Smooth muscle cell (in vitro differentiated cells): ENCODE results near the gene MAPKBP1. TPM values are rescaled to one million over a fixed set of nuclear protein-coding genes. Genes with fewer than 3 reads are reported as not detected.

Experiments
- DNase-seq: peaks from one replicate; lab custom pipeline; 2025; ENCODE audit not compliant: unreplicated experiment; lab: John Stamatoyannopoulos, UW
- H2AFZ ChIP-seq: fragments of 200-600 bp; sonication (generic); 2 replicates; pipeline ENCODE4 v1.6.0; 2016; ENCODE audit warnings: antibody characterized with exemption, low read depth, mild to moderate bottlenecking
- H3F3A ChIP-seq: fragments of 200-600 bp; sonication (generic); 2 replicates; pipeline ENCODE4 v1.6.0; 2017; ENCODE audit warnings: antibody characterized with exemption, low read depth
- H3K27ac ChIP-seq: fragments of 200-600 bp; sonication (generic); 2 replicates; pipeline ENCODE4 v1.5.1; 2016; ENCODE audit warnings: low read depth, mild to moderate bottlenecking
- H3K27me3 ChIP-seq: fragments of 200-600 bp; sonication (generic); 2 replicates; pipeline ENCODE4 v1.6.1; 2016; ENCODE audit warnings: low read depth, mild to moderate bottlenecking
- H3K36me3 ChIP-seq: fragments of 200-600 bp; sonication (generic); 2 replicates; pipeline ENCODE4 v1.5.1; 2016; ENCODE audit warnings: low read depth
- H3K4me1 ChIP-seq: fragments of 200-600 bp; sonication (generic); 2 replicates; pipeline ENCODE4 v1.5.1; 2016; ENCODE audit warnings: low read depth
- H3K4me2 ChIP-seq: fragments of 200-600 bp; sonication (generic); 2 replicates; pipeline ENCODE4 v1.6.0; 2016; ENCODE audit warnings: mild to moderate bottlenecking
- H3K4me3 ChIP-seq: fragments of 200-600 bp; sonication (generic); 2 replicates; pipeline ENCODE4 v1.5.1; 2016; ENCODE audit warnings: mild to moderate bottlenecking
- H3K79me2 ChIP-seq: fragments of 200-600 bp; sonication (generic); 2 replicates; pipeline ENCODE4 v1.6.0; 2016; ENCODE audit warnings: low read depth, mild to moderate bottlenecking
- H3K9ac ChIP-seq: fragments of 200-600 bp; sonication (generic); 2 replicates; pipeline ENCODE4 v1.6.0; 2016; ENCODE audit warnings: low read depth
- H3K9me3 ChIP-seq: fragments of 200-600 bp; sonication (generic); replicated peaks from 2 replicates; pipeline ENCODE4 v1.5.1; 2016; ENCODE audit warnings: low read depth
- H4K20me1 ChIP-seq: fragments of 200-600 bp; sonication (generic); 2 replicates; pipeline ENCODE4 v1.6.0; 2016; ENCODE audit warnings: low read depth
- WGBS: methylation state at CpG from one replicate; pipeline ENCODE4 v1.1.7; 2016; ENCODE audit warnings: low lambda C conversion rate; 5-methylcytosine and 5-hydroxymethylcytosine counted together
- polyA plus RNA-seq: library from polyadenylated mRNA; unstranded; fragments of >200 nt; fragmentation: Nextera tagmentation; extraction: Ambion mirVana; gene quantifications from 2 replicates; pipeline ENCODE4 v1.2.1, GENCODE V29; 2016
- total RNA-seq: library from RNA; depleted of rRNA; stranded (reverse); fragments of >200 nt; gene quantifications from 2 replicates; pipeline ENCODE4 v1.2.3, GENCODE V29; 2014
- TF ChIP-seq, protein P1 (sequence below): fragments of 200-600 bp; sonication (generic); IDR thresholded peaks from 2 replicates; pipeline ENCODE4 v1.5.1; 2017; ENCODE audit warnings: borderline replicate concordance, mild to moderate bottlenecking, antibody characterized with exemption; ENCODE audit not compliant: insufficient read depth, poor library complexity, severe bottlenecking

The MAPKBP1 gene
- total and polyA plus RNA-seq, 2 experiments from 2014 or later, result 6.6 to 10.7 TPM

GRCh38 chr15:41852736-41853590, 78.7 kb downstream of the MAPKBP1 start:
- H3K9ac ChIP-seq, result no peak overlapping the region

DNA sequence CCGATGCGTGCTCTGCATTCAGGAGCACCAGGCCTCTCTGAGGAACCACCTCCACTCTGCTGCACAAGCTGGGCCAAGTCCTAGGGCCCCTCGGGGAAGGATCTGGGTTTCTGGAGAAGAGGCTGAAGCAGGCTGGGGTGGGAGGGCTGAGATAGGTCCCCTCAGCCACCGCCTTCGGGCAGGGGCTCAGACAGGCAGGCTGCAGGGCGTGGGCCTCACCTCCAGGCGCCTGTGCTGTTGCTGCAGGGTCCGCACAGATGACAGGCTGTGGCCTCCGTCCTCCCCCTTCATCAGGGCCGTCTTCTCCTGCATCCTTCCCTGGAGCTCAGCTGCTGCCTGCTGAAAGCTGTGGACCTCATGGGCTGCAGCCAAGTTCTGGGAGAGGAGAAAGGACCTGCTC, 79.5 kb downstream of the MAPKBP1 start:
- Histone ChIP-seq H4K20me1 (no peaks in the 10 kb centered on the region), H3F3A (no peaks in the 10 kb centered on the region), H3K36me3 (no peaks in the 10 kb centered on the region), H3K27ac (no peak overlapping the region), H3K9ac (no peak overlapping the region), H3K4me2 (no peak overlapping the region), H3K4me3 (no peak overlapping the region), H3K79me2 (no peaks in the 10 kb centered on the region), H3K9me3 (no peaks in the 10 kb centered on the region), H2AFZ (no peak overlapping the region), H3K4me1 (no peaks in the 10 kb centered on the region), H3K27me3 (no peaks in the 10 kb centered on the region)
- TF ChIP-seq, protein P1, sequence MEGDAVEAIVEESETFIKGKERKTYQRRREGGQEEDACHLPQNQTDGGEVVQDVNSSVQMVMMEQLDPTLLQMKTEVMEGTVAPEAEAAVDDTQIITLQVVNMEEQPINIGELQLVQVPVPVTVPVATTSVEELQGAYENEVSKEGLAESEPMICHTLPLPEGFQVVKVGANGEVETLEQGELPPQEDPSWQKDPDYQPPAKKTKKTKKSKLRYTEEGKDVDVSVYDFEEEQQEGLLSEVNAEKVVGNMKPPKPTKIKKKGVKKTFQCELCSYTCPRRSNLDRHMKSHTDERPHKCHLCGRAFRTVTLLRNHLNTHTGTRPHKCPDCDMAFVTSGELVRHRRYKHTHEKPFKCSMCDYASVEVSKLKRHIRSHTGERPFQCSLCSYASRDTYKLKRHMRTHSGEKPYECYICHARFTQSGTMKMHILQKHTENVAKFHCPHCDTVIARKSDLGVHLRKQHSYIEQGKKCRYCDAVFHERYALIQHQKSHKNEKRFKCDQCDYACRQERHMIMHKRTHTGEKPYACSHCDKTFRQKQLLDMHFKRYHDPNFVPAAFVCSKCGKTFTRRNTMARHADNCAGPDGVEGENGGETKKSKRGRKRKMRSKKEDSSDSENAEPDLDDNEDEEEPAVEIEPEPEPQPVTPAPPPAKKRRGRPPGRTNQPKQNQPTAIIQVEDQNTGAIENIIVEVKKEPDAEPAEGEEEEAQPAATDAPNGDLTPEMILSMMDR, result no peak
- WGBS, result 91% methylated on average over 10 of the region's 10 CpGs
- no peak for DNase-seq

More at GRCh38 chr15:41852736-41853590, 78.7 kb downstream of the MAPKBP1 start:
- H3K9me3 ChIP-seq, result no peaks in the 10 kb centered on the region
- no peaks in the 10 kb centered on the region for H3K4me1 ChIP-seq
- no peak overlapping the region for H3K4me2 ChIP-seq
- no peak overlapping the region for H2AFZ ChIP-seq
- no peak for DNase-seq
- no peaks in the 10 kb centered on the region for H4K20me1 ChIP-seq
- no peak overlapping the region for H3K4me3 ChIP-seq
- H3K79me2 ChIP-seq, result no peaks in the 10 kb centered on the region
- no peaks in the 10 kb centered on the region for H3K27me3 ChIP-seq
- 83% methylated on average over 16 of the region's 17 CpGs for WGBS
- no peak overlapping the region for H3K27ac ChIP-seq
- no peaks in the 10 kb centered on the region for H3F3A ChIP-seq
- TF ChIP-seq, protein P1, result no peak
- H3K36me3 ChIP-seq, result no peaks in the 10 kb centered on the region

GRCh38 chr15:41854443-41854842, 80.2 kb downstream of the MAPKBP1 start:
- no peak overlapping the region for H3K9ac ChIP-seq
- DNase-seq, result no peak
- no peaks in the 10 kb centered on the region for H3K36me3 ChIP-seq
- no peaks in the 10 kb centered on the region for H3K4me1 ChIP-seq
- no peak overlapping the region for H3K4me2 ChIP-seq
- no peaks in the 10 kb centered on the region for H4K20me1 ChIP-seq
- TF ChIP-seq, protein P1, result no peak
- H3K79me2 ChIP-seq, result no peaks in the 10 kb centered on the region
- no peak overlapping the region for H2AFZ ChIP-seq
- no peaks in the 10 kb centered on the region for H3F3A ChIP-seq
- H3K4me3 ChIP-seq, result no peak overlapping the region
- no peaks in the 10 kb centered on the region for H3K9me3 ChIP-seq
- H3K27me3 ChIP-seq, result no peaks in the 10 kb centered on the region
- no peak overlapping the region for H3K27ac ChIP-seq
- 91% methylated on average over 9 of the region's 9 CpGs for WGBS
